HG03097 (cell line): Measurements from ENCODE around the gene SH3D19.
"Not testable (repeated sequence)": the region's sequence is repeated elsewhere in the genome, so short reads cannot be mapped to it uniquely, and the experiment has no call there.

Experiments
- ATAC-seq: cut with Tn5 transposase; IDR thresholded peaks from one replicate; pipeline ENCODE4 v1.9.1; 2021; ENCODE audit not compliant: unreplicated experiment, low FRiP score

The SH3D19 gene

DNA sequence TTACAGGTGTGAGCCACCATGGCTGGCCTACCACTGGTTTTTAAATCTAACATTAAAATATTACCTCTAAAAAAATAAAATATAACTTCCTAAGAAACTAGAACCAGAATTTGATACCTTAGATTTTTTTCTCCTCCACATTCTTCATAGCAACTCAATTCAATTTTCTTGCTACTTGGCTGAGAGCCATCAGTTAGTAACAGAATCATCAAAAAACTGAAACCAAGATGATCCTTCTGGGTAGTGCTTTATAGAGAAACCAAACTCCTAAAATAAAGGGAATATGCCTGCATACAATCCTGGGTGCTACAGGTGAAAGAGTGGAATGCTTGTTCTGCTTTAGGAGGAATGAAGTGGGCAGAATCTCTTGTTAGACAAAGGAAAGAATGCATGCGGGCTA, 161.6 kb downstream of the SH3D19 start:
- no peak for ATAC-seq

DNA sequence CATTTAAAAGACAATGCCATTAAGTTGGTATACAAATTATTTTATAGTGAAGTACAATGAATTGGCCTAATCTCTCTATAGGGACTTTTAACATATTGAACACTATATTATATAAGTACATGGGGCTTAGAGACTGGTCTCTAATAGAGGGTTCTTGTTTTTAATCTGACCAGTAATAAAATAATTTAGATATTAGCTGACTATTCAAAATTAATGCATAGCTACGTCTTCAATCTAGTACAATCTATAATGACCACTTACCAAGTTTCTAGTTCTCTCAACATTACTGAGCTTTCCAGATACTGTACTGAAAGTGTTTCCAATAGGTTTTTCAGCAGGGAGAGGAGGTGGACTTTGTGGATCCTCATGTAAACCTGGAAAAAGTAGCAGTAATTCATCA, 166.4 kb downstream of the SH3D19 start:
- no peak for ATAC-seq

DNA sequence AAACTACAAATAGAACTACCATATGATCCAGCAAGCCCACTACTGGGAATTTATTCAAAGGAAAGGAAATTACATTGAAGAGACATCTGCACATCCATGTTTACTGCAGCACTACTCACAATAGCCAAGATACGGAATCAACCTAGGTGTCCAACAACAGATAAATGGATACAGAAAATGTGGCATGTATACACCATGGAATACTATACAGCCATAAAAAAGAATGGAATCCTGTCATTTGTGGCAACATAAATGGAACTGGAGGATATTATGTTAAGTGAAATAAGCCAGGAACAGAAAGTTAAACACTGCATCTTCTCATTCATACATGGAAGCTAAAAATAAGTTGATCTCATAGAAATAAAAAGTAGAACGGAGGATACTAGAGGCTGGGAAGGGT, 167.9 kb downstream of the SH3D19 start:
- no peak for ATAC-seq

DNA sequence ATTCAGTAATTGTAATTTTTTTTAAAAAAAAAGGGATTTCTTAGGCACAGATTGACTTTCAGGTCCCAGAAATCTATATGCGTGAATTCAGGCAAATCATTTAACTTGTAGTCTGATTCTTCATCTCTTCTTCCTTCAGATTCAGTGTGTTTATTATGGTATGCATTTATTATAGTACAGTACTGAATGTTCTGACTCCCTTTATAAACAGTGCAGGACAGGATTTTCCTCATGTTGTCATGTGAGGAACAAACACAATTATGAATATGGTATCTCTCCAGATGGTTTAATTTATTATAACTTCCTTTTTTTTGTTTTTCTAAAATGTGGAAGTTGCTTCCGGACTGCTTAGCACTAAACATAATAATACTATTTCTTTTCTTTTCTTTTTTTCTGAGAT, 171.8 kb downstream of the SH3D19 start:
- ATAC-seq: no peak

GRCh38 chr4:151152028-151152427, 173.4 kb downstream of the SH3D19 start:
- no peak for ATAC-seq

- no peak for ATAC-seq
Observed at GRCh38 chr4:151150821-151151580, 174.4 kb downstream of the SH3D19 start.

DNA sequence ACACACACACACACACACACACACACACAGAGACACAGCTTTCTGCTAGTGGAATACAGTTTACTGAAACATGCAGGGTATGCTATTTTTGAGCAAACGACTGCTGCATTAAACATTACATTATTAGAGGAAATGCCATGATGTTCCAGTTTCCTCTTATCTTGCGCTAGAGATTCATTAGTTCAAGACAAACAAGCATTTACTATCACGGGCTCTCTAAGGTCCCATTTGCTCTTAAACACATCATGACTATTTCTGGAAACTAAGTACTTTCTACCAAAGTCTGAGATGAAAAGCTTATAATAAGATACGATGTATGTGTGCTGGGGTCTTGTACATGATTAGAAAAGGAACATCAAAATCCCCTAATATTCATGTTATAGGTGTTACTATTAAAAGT, 177.1 kb downstream of the SH3D19 start:
- no peak for ATAC-seq

DNA sequence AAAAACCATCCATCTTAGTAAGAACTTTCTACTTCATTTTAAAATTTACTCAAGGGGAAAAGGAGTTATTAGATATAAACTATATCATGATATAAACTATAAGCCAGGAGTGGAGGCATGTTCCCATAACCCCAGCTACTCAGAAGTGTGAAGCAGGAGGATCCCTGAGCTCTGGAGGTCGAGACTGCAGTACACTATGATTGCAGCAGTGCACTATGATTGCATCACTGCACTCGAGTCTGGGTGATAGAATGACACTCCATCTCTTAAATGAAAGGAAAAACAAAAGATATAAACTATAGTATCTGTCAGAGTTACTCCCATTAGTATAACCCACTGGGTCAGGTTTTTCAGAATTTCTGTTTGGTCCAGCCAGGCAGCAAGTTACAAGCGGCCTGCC, 178.4 kb downstream of the SH3D19 start:
- ATAC-seq: no peak

- no peak for ATAC-seq
Observed at GRCh38 chr4:151144329-151145072, 180.9 kb downstream of the SH3D19 start.

DNA sequence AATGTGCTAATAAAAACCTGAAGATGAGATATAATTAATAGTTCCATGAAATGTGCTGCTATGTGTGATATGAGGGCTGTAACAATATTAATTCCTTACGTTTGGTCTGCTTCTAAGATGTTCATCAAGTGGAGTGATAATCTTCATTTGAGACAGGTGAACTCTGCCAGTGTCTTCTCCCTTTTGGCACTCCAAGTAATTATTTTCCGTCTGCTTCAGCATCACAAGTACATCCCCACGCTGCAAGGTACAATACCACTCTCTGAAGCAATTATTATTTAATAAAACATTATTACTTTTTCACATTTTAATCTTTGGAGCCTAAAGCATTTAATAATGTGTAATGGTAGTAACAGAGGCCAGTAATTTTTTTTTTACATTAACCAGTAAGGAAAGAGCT, 181.6 kb downstream of the SH3D19 start:
- ATAC-seq: no peak

GRCh38 chr4:151143162-151143561, 182.2 kb downstream of the SH3D19 start:
- no peak for ATAC-seq

GRCh38 chr4:151142758-151143157, 182.6 kb downstream of the SH3D19 start:
- no peak for ATAC-seq

- ATAC-seq: no peak
Observed at GRCh38 chr4:151139814-151140213, 185.6 kb downstream of the SH3D19 start.

DNA sequence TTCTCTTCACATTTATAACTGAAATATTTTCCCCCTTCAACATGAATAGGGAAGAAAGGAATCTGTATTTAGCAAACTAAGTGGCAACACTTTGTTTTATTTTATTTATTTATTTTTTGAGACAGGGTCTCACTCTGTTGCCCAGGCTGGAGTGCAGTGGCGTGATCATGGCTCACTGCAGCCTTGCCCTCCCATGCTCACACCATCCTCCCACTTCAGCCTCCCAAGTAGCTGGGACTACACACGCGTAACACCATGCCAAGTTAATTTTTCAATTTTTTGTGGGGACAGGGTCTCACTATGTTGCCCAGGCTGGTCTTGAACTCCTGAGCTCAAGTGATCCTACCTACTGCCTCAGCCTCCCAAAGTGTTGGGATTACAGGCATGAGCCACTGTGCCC, 189.4 kb downstream of the SH3D19 start:
- not testable (repeated sequence) for ATAC-seq

- no peak for ATAC-seq
Observed at GRCh38 chr4:151133311-151133710, 192.1 kb downstream of the SH3D19 start.

GRCh38 chr4:151129796-151130195, 195.6 kb downstream of the SH3D19 start:
- ATAC-seq: no peak

DNA sequence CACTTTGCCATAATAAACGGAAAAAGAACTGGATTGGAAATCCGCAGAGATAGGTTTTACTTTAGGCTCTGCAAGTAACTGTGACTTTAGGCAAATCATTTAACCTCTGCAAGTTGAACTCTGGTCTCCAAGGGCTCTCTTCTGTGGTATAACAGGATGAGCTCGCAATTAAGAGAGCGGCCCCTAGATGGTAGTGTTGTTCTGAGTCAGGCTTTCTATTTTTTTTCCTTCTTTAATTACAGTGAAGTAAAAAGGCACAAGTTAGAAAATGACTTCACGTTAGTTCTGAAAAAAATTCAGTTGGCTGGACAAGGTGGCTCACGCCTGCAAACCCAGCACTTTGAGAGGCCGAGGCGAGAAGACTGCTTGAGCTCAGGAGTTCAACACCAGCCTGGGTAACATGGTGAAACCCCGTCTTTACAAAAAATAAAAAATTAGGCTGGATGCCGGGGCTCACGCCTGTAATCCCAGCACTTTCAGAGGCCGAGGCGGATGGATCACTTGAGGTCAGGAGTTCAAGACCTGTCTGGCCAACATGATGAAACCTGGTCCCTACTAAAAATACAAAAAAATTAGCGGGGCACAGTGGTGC, 207.9 kb downstream of the SH3D19 start:
- peak; percentile 63 for ATAC-seq

- no peak for ATAC-seq
Observed at GRCh38 chr4:151114986-151115385, 210.4 kb downstream of the SH3D19 start.

- no peak for ATAC-seq
Observed at GRCh38 chr4:151114338-151114737, 211.1 kb downstream of the SH3D19 start.

DNA sequence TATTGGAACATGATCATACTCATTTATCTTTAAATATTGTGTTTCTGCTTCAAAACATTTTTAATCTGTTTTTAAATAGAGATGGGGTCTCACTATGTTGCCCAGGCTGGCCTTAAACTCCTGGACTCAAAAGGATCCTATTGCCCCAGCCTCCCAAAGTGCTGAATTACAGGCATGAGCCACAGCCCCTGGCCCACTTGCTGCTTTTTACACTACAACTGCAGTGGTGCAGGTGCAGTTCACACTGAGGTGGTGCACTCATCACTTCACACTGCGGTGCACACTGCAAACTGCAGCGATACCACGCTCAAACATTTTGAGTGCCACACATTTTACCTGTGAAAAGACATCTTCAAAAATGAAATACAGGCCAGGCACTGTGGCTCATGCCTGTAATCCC, 215.2 kb downstream of the SH3D19 start:
- no peak for ATAC-seq

GRCh38 chr4:151107063-151107462, 218.3 kb downstream of the SH3D19 start:
- ATAC-seq: no peak
